Measurements from ENCODE around the gene PTPRM.

PTPRM gene

DNA sequence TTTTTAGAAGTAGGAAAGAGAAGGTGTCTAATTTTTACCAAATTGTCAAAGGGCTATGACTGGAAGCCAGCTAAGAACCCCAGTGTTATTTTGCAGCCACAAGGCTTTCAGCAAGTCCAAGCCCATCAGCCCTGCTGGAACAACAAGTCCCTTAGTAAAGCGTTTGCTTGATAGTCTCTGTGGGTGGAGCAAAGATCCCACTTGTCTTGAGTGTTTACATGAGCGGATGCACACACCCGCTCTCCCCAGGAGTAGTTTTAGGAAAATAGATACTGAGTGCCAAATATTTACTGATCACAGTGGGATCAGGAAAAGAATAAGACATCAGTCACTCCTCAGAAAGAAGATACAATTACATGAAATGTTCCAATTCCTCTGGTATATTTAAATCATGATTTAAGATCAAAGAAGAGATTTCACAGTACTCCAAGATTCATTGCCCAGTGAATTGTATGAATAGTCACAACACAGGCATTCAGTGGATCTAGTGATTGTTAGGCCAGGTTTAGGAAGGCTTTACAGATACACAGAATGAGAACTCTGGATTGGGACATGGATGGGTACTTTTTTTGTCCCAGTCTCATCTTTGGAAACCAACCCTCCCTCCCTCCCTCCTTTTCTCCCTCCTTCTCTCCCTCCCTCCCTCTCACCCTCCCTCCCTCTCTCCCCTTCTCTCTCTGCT, 514.9 kb downstream of the PTPRM start:
- no peak for DNase-seq

DNA sequence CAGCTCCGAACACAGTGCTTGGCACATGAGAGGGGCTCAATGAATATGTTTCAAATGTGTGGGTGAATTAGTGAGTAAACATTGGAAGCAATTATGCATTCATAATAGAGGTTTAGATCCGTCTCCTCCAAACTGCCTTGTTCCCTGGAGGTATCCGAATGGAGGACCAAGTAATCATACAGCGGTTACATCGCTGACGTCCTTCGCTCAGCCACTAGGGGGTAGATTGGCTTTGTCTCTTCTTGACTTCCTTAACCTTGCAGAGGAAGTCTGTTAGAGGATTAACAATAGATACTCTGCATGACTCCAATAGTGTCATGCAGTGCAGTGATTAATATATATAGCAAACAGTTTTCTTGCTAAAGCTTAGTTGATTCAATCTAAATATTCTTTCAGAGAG, 517.0 kb downstream of the PTPRM start:
- DNase-seq = no peak

DNA sequence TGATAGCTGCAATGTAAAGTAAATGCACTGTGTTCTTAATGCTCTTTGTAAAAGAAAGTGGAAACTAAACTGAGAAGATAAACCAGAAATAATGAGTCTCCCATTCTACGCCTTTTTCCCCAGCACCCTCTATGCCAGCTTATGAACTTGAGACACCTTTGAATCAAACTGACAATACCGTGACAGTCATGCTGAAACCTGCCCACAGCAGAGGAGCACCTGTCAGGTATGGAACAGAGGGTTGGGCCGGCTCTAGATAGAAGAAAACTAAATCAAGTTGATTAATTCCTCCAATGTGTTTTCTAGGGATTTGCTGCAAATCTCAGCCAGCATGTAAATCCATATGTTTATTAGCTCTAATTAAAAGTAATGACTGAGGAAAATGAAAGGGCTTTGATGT, 521.5 kb downstream of the PTPRM start:
- no peak for DNase-seq

DNA sequence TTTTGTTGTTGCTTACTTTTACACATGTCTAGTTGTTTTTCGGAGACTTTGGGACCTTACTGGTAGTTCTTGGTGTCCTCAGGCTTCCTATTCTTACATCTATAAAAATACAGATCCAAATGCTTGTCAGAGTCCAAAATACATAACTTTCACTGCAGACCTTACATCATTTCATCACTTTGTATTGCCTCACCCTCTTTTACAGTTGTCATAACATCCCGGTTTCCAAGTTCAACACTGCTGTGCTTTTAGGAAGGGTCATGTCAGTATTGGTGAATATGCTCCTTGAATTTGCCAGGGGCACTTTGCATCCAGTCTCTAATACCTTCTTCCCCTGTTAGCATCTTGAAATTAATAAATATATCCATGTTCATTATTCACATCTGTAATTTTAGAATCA, 523.9 kb downstream of the PTPRM start:
- DNase-seq = no peak

DNA sequence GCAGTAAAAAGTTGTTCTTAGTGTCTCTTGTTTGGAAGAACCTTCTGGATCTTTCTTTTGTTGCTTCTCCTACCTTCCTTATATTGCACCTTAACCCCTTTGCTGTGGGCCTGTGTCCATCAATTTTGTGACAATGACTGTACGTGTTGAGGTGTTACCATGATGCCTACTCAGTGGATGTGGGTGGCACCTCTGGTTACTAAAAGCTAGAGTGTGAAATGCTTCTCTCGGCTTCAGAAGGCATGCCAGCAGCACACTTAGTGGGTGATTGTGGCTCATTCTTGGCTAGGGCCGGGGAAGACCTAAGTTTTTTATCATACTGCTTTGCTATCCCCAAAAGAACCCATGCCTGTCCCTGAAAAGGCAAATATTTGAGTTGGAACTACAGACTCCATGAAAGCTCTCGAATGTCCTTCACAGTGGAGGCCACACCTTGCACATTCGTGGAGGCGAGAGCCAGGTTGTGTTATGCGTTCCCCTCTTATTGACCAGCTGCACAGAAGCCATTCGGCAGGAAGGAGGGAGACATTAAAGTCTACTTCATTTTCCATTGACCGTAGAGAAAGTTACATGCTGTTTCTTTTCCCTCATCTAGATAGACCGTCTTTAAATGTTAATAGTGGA, 528.9 kb downstream of the PTPRM start:
- DNase-seq = no peak

DNA sequence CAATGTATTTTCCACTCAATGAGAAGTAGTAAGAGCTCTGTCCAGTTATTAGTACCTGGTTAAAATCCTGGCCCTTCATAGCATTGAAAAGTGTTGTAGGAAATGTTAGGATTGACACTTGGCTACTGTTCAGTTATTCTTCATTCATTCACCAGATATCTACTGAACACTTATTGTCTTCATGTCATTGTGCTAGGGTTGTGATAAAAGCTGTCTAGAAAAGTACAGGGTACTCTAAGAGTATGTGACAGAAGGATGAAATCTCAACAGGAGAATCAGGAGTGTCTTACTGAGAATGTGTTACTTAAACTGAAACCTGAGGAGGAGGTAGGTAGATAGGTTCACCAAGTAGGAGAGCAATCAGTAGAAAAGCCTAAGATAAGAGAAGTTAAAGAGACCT, 530.3 kb downstream of the PTPRM start:
- no peak for DNase-seq

DNA sequence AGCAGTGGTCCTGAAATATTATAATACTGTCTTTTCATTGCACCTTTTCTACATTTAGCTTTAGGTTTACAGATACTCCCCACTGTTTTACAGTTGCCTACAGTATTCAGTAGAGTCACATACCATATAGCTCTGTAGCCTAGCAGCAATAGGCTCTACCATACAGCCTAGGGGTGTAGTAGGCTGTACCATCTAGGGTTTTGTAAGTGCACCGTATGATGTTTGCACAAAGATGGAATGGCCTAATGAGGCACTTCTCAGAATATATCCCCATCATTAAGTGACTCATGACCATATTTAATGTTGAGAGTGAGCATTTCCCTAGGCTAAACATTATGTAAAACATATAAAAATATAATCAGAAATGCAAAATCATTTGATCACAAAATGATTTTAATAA, 530.8 kb downstream of the PTPRM start:
- DNase-seq = no peak

DNA sequence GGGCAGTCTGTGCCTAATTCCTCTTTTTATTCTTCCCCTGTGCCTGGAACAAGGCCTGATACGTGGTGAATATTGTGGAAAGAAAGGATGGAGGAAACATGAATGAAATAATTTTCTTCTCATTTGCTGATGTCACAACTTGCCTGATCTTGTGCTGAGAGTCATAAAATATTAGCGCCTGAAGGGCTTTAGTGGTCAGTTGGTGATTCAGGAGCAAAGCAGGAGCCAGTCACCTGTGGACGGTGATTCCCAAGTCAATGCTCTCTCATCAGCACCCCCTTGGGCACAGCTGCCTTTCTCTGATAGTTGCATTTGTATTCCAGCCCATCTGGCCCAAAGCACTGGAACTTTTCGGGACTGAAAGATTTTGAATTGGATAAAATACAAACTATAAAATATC, 539.5 kb downstream of the PTPRM start:
- DNase-seq = no peak

DNA sequence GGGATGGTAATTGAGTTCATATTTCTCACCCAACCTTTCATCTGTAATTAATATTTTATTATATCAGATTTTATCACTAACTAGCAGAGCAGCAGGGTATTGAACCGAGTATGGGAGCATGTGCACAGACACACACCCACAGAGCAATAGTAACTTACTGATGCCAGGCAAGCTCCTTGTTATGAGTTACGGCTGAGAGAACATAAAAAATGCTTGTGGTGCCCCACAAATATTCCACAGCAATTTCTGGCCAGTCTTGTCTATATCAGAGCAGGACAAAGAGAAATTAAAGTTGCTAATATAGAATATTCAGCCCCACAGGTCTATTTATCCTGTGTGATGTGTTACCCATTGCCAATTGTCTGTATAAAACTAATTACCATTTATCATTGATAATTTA, 540.3 kb downstream of the PTPRM start:
- DNase-seq = no peak

DNA sequence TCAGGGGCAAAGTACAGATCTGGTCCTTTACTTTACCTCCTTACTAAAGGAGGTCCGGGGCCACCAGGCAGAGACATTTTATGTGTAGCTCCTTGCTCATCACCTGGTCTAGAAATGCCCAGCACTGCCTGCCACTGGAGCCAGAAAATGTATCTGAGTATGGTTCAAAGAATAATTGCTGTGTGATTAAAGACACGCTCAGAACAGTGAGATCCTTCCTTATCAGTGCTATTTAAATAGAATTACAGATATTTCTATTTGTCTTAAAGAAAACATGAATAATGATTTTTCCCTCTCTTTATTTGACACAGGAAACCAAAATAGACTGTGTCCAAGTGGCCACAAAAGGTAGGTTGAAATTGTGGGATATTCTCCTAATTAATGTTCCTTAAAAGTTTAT, 547.4 kb downstream of the PTPRM start:
- DNase-seq = no peak

DNA sequence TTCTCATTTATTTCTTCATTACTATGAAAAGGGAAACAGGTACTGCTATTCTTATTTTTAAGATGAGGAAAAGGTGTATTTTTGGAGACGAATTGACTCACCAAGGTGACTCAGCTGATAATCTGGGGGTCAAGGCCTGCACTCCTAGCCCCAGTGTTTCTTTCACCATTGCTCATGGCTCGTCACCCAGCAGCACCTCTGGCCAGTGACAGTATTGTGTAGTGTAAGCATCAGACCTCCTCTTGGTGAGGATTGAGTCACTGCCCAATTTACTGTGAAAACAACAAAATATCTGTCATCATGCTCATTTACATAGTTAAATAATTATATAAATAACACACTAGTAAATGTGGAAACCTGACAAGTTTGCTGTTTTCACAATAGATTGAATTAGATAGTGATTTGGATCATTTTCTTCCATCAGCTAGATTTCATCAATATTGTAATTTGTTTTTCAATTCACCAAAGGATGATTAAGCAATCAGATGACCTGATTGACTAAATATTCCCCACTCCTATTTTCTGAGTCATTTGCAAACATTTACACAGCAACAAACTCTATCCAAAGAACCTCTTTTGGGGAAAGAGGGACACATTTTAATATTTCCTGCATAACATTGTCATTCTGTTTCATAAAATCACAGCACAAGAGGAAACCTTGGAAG, 549.4 kb downstream of the PTPRM start:
- peak; percentile 21 for DNase-seq

DNA sequence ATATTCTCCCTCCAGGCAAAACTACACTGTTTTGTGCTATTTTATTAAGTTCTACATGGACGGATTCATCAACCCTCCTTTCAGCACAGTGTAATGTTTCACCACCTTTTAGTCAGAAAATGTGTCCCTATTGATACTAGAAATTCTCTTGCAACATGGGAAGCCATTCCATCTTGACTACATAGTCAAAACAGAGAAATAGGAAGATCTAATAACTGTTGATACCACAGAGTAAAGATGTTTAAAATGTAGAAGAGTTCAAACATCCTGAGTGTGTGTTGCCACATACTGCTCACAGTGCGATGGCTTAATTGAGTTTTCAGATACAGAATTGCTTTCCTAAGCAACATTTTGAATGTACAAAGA, 549.9 kb downstream of the PTPRM start:
- DNase-seq = no peak

DNA sequence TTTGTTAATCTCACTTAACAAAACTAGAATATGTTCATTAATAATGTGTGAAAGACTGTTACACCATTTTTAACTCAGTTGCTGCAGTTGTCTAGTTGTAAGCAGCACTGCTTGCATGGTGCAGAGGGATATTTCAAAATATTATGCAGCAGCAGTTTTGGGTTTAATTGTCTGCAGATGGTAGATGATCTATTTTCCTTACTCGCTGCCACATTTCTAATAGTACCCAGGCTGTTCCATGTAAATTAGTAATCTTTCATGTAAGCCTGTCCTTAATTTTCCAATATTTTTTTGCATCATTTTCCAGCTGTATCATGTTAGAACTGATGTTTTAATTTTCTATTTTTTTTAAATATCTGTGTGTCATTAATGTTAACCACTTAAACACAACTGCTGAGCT, 554.0 kb downstream of the PTPRM start:
- DNase-seq = no peak

DNA sequence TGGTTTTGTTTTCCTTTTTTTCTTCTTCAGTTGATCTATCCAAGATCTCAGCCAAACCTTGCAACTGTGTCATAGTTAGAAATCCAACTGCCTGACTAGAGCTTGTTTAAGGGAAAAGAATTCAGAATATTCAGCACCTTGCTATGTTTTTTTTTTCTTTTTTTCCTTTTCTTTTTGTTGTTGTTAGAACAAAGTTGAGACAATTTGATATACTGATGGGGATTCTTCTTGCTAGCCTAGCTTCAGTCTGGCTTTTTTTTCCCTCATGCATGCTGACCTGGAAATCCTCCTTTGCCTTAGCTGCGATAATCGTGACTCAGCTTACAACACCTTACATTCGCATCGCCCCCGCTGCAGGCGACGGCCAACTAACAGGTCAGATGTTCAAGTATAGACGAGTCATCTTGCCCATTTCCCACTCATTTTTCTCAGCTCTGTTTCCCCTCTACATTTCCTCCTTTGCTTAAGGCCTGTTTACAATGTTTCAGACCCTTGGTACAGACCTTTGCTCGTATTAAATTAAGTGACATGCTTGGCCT, 554.9 kb downstream of the PTPRM start:
- DNase-seq = no peak

DNA sequence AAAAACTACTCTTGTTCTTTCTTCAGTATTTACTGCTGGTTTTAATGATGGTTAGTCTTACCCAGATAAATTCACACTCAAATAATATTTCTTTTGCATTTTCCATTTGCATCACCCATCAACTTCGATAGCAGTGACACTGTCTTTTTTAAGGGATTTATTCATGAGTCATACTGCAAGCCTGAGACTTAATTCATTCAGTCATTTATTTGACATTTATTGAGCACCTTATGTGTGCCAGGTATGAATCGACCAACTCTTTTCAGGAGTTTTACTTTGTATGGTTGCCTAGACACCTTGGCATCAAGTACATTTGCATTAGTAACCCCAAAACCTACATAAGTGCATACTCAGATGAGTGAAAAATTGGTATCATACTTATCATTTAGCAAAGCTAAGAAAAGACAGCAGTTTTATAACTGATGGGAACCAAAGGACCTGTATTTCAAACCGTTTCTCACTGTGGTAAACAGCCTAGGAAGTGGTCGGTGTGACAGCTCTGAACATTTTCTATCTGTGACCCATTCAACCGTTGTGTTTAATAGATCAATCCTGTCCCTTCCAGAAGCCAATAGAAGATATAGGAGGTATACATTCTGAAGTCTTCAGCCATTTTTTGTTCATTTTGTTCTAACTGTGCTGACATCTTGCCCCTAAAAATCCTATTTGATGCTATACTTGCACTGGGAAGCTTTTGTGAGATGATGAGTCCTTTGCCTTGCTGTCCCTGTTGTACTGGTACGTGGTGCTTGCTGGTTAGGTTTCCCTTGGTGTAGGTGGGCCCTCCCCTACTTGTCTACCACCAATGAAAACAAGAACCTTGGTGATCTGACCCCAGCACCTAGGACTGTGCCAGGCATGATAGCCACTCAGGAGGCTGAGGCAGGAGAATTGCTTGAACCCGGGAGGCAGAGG, 557.4 kb downstream of the PTPRM start:
- no peak for DNase-seq

DNA sequence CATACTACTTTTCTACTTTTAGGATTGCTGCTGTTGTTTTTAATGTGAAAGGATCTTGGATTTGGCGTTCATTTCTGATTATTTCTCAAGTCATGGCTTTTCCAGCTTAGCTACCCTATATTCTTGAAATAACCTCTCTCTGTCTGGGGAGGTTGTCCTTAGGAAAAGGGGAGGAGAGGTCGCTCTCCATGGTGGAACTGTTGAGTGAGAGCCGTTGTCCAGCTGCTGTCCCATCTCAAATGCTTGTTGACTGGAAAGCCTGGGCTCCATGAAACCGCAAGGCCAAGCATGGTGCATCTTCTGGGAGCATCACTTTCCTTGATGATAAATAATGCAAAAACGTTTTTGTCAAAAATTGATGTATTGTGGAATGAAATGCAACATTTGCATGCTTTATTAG, 563.0 kb downstream of the PTPRM start:
- no peak for DNase-seq

DNA sequence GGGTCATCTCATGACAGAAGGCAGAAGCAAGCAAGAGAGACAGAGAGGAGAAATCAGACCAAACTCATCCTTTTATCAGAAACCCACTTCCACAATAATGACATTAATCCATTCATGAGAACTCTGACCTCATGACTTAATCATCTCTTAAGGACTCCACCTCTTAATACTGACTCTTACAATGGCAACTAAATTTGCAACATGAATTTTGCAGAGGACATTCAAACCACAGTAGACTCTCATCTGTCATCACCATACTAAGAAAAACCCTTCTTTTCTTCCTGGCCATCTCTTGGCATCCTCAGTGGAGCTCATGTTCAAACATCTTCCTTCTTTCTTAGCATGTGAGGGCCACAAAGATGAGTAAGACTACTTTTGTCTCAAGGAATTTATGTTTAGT, 565.9 kb downstream of the PTPRM start:
- DNase-seq = no peak

DNA sequence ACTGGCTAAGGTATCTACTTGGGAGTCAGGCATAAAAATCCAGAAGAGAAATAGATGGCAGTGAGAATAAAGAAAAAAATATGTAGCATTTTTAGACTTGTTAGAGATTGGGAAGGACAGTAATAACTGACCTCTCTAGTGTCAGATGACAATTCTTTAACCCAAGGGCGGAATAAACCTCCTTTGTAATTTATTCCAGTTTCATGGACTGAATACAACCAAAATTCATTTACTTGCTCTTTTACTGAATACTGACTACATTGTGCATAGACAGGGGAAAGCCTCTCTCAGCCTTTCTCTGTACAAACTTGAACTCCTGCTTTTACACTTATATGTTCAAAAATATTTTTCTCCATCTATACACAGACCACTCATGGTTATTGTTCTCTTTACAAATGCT, 566.8 kb downstream of the PTPRM start:
- DNase-seq = no peak

DNA sequence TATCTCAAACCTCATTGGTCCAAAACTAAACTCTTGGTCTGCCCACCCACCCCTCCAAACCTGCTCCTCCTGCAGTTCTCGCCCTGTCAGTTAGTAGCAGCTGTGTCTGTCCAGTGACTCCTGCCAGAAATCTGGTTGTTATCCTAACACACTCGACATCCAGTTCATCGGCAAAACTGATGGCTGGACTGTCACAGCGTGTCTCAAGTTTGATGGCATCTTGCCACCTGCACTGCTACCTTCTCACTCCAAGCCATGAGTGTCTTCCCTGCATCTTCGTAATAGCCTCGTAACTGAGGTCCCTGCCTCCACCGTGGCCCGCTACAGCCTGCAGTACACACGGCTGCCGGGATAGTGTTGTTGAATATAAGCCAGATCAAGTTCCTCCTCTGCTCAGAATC, 572.0 kb downstream of the PTPRM start:
- DNase-seq = no peak

DNA sequence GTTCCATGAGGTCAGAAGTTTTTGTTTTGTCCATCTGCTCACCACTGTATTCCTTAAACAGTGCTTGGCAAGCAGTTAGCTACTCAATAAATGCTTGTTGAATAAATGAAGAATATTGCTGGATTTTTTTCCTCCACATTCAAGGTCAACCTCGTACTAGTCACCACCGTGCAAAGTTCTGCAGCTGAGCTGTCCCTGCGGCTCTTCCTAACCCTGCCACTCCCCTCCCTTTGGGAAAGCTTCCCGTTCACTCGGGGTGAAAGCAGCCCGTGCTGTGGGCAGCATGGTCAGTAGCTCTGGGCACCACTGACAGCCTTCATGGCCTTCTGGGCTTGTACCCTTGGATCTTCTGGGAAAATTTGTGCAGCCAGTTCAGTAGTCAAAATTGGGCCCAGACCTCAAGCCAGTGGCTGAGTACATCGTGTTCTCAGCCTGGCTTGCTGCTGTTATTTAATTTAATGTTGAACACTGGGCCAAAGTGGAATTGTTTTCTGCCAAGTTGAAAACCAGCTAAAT, 572.8 kb downstream of the PTPRM start:
- no peak for DNase-seq

DNA sequence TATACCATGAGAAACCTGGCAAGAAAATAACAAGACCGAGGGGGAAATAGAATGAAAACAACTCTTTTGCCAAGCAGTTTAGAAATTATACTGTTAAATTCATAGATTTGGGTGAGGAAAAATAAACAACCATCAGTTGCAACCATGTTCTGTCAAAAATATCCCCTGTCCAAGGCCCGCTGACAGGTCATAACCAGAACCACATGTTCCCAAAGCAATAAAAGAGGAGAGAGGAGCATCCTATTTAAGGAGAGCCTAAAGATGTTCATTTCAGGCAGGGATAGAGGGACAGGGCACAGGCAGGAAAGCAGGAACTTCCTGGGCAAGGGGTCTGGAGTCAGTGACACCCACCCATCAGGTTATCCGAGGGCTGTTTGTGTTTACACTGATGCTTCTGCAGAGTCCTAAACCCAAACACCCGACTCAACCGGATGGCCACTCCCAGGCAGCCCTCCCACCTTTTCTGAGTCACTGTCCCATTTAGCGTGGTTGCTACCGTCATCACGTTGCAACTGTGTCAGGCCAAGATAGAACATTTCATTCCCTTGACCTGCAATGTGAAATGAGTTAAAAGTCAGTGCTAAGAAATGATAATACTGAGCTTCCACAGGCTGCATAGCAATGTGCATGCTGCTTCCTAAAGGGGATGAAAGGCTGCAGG, 573.9 kb downstream of the PTPRM start:
- DNase-seq = no peak

DNA sequence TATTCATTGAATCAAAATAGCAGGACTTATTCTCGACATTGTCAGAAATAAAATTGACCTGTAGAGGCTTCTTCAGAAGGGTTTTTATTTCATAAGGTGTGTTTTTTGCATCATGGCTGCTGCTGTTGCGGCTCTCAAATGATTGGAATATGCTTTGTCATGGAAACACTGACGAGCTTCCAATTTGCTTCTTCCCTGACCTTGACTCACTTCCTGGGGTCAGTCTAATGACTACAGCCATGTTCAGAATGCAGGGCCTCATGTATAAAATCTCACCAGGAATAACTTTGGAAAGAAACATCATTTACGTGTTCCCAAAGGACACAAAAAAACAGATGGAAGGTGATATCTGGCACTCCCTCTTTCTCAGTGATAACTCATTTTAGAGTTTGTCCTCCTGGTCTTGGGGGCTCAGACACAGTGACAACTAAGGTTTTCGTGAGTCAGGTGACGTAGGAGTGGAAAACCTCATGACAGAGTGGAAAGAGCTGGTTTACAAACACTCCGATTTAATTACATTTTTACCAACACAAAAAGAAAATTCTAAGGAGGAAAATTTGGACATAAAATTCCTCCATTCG, 575.1 kb downstream of the PTPRM start:
- DNase-seq = no peak
